ENCODE measurements around the gene NUCB1. TPM values are rescaled to one million over a fixed set of nuclear protein-coding genes. Genes with fewer than 3 reads are reported as not detected.
"Not testable (repeated sequence)": the region's sequence is repeated elsewhere in the genome, so short reads cannot be mapped to it uniquely, and the experiment has no call there.

Gene NUCB1
- total RNA-seq, 1 experiment from 2014 or later = 153 TPM

- peaks cover 41% of the 10 kb centered on the region for H3K36me3 Mint-ChIP-seq
- no peak for ATAC-seq
- CTCF ChIA-PET = no interaction called here
- H3K27me3 Mint-ChIP-seq (ENCODE audit: low read depth) = no peaks in the 10 kb centered on the region
- POLR2A ChIA-PET = no interaction called here
- TF ChIP-seq HMGA2 (CRISPR knock-in tag; IDR thresholded peaks at IDR 0.05) (no peak), TEAD4 (CRISPR knock-in tag; IDR thresholded peaks at IDR 0.05) (no peak), ZNF121 (CRISPR knock-in tag; IDR thresholded peaks at IDR 0.05) (peak; percentile 17; the same call in 1 of the 2 replicates), SMAD3 (CRISPR knock-in tag; IDR thresholded peaks at IDR 0.05; ENCODE audit: borderline replicate concordance) (no peak)
- H3K9me3 Mint-ChIP-seq = no peaks in the 10 kb centered on the region
- no peak overlapping the region for H3K4me3 Mint-ChIP-seq
- no peak for DNase-seq (ENCODE audit: low spot score)
- no peaks in the 10 kb centered on the region for H3K4me1 Mint-ChIP-seq
- H3K27ac Mint-ChIP-seq = no peak overlapping the region
These were observed 15.6 kb downstream of the NUCB1 start for GRCh38 chr19:48915757-48916156.

- no peak for TF ChIP-seq AR (CRISPR knock-in tag; IDR thresholded peaks at IDR 0.05)
- no peak for TF ChIP-seq OVOL2 (CRISPR knock-in tag; IDR thresholded peaks at IDR 0.05; ENCODE audit: borderline replicate concordance)
- TF ChIP-seq ATF3 (CRISPR knock-in tag; conservative IDR thresholded peaks at IDR 0.05) = no peak
- TF ChIP-seq ZBTB21 (CRISPR knock-in tag; IDR thresholded peaks at IDR 0.05; ENCODE audit: borderline replicate concordance) = no peak
- no peak for TF ChIP-seq CREB1 (CRISPR knock-in tag; IDR thresholded peaks at IDR 0.05)
- no peak for TF ChIP-seq NFATC4 (CRISPR knock-in tag; IDR thresholded peaks at IDR 0.05)
- TF ChIP-seq ESRRA (CRISPR knock-in tag; IDR thresholded peaks at IDR 0.05; ENCODE audit: borderline replicate concordance) = no peak
- TF ChIP-seq SOX15 (CRISPR knock-in tag; IDR thresholded peaks at IDR 0.05) = no peak
- H3K27me3 Mint-ChIP-seq (ENCODE audit: low read depth) = no peaks in the 10 kb centered on the region
- H3K27ac Mint-ChIP-seq = no peak overlapping the region; the same call in 1 of the 2 replicates
- no peaks in the 10 kb centered on the region for H3K4me1 Mint-ChIP-seq
- H3K9me3 Mint-ChIP-seq = no peaks in the 10 kb centered on the region
- H3K36me3 Mint-ChIP-seq = peaks cover 30% of the 10 kb centered on the region
- POLR2A ChIA-PET = interaction anchor here (0.5 to 1.1 kb wide), 2 partner anchors 15 to 1070 kb away, joined by 4 to 5 read pairs; partner anchors contain the start of gene DHDH
- DNase-seq (ENCODE audit: low spot score) = no peak
- CTCF ChIA-PET = interaction anchor here (0.6 to 2.3 kb wide), 12 partner anchors 9 to 292 kb away, joined by 3 to 20 read pairs (median 4); partner anchors contain the start of genes DHDH, GYS1, NUCB1 and RUVBL2
- no peak for ATAC-seq
- H3K4me3 Mint-ChIP-seq = no peak overlapping the region
These were observed 18.0 kb downstream of the NUCB1 start for GRCh38 chr19:48918071-48918470.

DNA sequence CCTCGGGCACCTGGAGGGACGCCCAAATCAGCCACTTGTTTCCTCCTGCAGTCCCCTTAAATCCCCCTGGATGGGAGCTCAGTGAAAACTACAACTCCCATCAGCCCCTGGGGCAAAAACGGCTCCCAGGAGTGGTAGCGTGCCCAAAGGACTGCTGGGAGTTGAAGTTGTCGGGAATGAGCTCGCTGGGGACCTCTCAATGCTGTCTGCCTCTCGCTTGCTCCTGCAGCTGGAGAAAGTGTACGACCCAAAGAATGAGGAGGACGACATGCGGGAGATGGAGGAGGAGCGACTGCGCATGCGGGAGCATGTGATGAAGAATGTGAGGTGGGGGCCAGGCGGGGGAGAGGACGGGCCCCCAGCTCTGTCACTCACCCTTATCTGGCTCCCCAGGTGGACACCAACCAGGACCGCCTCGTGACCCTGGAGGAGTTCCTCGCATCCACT lies 18.7 kb downstream of the NUCB1 start:
- no peak for TF ChIP-seq ZNF532 (CRISPR knock-in tag; IDR thresholded peaks at IDR 0.05; ENCODE audit: borderline replicate concordance)
- TF ChIP-seq MAX (CRISPR knock-in tag; IDR thresholded peaks at IDR 0.05) = 0 out of 2 replicates have a peak, but pooled peaks have one; percentile 34
- no peak for TF ChIP-seq AR (CRISPR knock-in tag; IDR thresholded peaks at IDR 0.05)
- peak; percentile 49; the same call in 1 of the 2 replicates for TF ChIP-seq SP1 (CRISPR knock-in tag; conservative IDR thresholded peaks at IDR 0.05)
- H3K27me3 Mint-ChIP-seq (ENCODE audit: low read depth) = no peaks in the 10 kb centered on the region
- ATAC-seq = peak; percentile 97
- no peak overlapping the region for H3K4me3 Mint-ChIP-seq
- ChIA-PET CTCF (interaction anchor here (0.6 to 2.3 kb wide), 15 partner anchors 9 to 292 kb away, joined by 3 to 20 read pairs (median 4); partner anchors contain the start of genes DHDH, GYS1, NUCB1 and RUVBL2), POLR2A (interaction anchor here (0.5 to 1.1 kb wide), 5 partner anchors 15 to 1069 kb away, joined by 3 to 5 read pairs (median 4); partner anchors contain the start of gene DHDH)
- no peaks in the 10 kb centered on the region for H3K9me3 Mint-ChIP-seq
- no peaks in the 10 kb centered on the region for H3K4me1 Mint-ChIP-seq
- peak; percentile 81 for DNase-seq (ENCODE audit: low spot score)
- H3K36me3 Mint-ChIP-seq = peaks cover 29% of the 10 kb centered on the region
- 0 out of 2 replicates have a peak overlapping the region, but pooled peaks have one; percentile 76 for H3K27ac Mint-ChIP-seq

DNA sequence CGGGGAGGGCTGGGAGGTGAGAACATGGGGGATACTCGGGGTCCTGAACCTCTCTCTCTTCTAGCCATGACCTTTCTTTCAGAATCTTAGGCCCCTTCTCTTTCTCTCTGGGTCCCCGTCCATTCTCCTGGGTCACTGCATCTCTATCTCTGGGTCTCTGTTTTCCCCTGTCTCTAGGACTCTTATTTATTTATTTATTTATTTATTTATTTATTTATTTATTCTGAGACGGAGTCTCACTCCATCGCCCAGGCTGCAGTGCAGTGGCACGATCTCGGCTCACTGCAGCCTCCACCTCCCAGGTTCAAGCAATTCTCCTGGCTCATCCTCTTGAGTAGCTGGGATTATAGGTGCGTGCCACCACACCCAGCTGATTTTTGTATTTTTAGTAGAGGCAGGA lies 19.2 kb downstream of the NUCB1 start:
- CTCF ChIA-PET = interaction anchor here (0.6 to 2.3 kb wide), 12 partner anchors 14 to 291 kb away, joined by 3 to 20 read pairs (median 4); partner anchors contain the start of genes DHDH, GYS1, NUCB1 and RUVBL2
- H3K4me1 Mint-ChIP-seq = not testable (repeated sequence)

More for the DNA sequence above, 19.2 kb downstream of the NUCB1 start:
- H3K9me3 Mint-ChIP-seq; ATAC-seq; H3K27me3 Mint-ChIP-seq (ENCODE audit: low read depth); H3K27ac Mint-ChIP-seq; DNase-seq (ENCODE audit: low spot score); H3K4me3 Mint-ChIP-seq: not testable (repeated sequence)
- POLR2A ChIA-PET = interaction anchor here (0.6 to 1.1 kb wide), 4 partner anchors 14 to 293 kb away, joined by 3 to 5 read pairs (median 4); partner anchors contain the start of gene DHDH
- H3K36me3 Mint-ChIP-seq = peaks cover 24% of the 10 kb centered on the region

Data from WTC11 (cell line).